Testis (tissue), 3 donors: ENCODE measurements around the gene TVP23A. TPM values are rescaled to one million over a fixed set of nuclear protein-coding genes. Genes with fewer than 3 reads are reported as not detected.

ENCODE experiments used
- DNase-seq: peaks from one replicate; pipeline ENCODE4 v3.0.0-alpha.2; 2019
- H3K27ac ChIP-seq, 2 donors: fragments of 200-600 bp; sonication (generic); one replicate each; pipeline ENCODE4 v1.5.1; 2019
- H3K27me3 ChIP-seq: fragments of 200-600 bp; sonication (generic); one replicate; pipeline ENCODE4 v1.5.1; 2019
- H3K36me3 ChIP-seq: fragments of 200-600 bp; sonication (generic); one replicate; pipeline ENCODE4 v1.5.1; 2017; ENCODE audit warnings: low read depth; ENCODE audit errors: missing control alignments
- H3K4me1 ChIP-seq: fragments of 200-600 bp; sonication (generic); one replicate; pipeline ENCODE4 v1.5.1; 2019
- H3K4me3 ChIP-seq, 2 donors: fragments of 200-600 bp; sonication (generic); one replicate each; pipeline ENCODE4 v1.5.1; 2017 to 2019
- H3K9me3 ChIP-seq: fragments of 200-600 bp; sonication (generic); one replicate; pipeline ENCODE4 v1.5.1; 2017
- POLR2A ChIP-seq: fragments of 450-650 bp; IDR thresholded peaks from one replicate; pipeline ENCODE4 v1.6.1; 2017; ENCODE audit warnings: antibody characterized with exemption, mild to moderate bottlenecking, moderate library complexity
- WGBS, 2 donors: methylation state at CpG; one replicate each; pipeline ENCODE4 v1.1.5; 2018; 5-methylcytosine and 5-hydroxymethylcytosine counted together
- intact Hi-C: fragments of 100-400 bp; cut with DNase I; formaldehyde crosslinking; loops from one replicate; pipeline ENCODE4 v1.15.1; 2023; ENCODE audit warnings: low total_unique reads
- polyA plus RNA-seq: library from polyadenylated mRNA; stranded (reverse); fragments of 350-450 nt; fragmentation: Illumina TruSeq; extraction: RNeasy Lipid Tissue Mini Kit (QIAGEN cat#74804); gene quantifications from one replicate; pipeline ENCODE4 v1.2.3, GENCODE V29; 2014; ENCODE audit warnings: low read depth, low replicate concordance; ENCODE audit not compliant: insufficient read depth
- total RNA-seq, 2 donors: library from RNA; depleted of rRNA; stranded (reverse); fragments of >200 nt; gene quantifications; one replicate each; pipeline ENCODE4 v1.2.3, GENCODE V29; 2016
- TF ChIP-seq, protein P1 (sequence below), 3 experiments: fragments of 450-650 bp in 2 of 3; fragments of 200-600 bp in 1 of 3; sonication (generic) in 1 of 3; IDR thresholded peaks; one replicate each; pipeline ENCODE4 v1.5.1; 2016 to 2019; ENCODE audit warnings: antibody characterized with exemption in 3 of 3, mild to moderate bottlenecking in 2 of 3, moderate library complexity in 1 of 3

TVP23A gene
- total and polyA plus RNA-seq, 3 donors from 2014 or later = 1.7 to 4.2 (median 3.5) TPM

DNA sequence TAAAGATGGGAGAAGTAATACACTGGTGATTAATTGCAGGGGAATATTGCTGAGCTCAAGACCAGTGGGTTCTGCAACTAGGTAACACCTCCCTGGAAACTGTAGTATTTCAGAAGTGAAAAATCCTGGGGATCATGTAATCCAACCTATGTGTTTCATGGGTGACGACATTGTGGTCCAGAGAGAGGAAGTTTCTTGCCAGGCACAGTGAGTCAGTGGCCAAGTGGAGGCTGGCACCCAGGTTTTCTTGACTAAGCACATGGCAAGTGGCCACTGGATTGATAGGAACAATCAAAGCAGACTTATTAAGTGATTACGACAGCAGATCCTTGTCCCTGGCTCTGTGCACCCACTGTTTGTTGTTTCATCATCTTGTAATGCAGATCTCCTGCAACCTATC, 43.8 kb upstream of the TVP23A start:
- H3K27ac ChIP-seq = no peak overlapping the region
- H3K27me3 ChIP-seq = no peaks in the 10 kb centered on the region
- no peak overlapping the region for H3K4me3 ChIP-seq
- TF ChIP-seq, protein P1, sequence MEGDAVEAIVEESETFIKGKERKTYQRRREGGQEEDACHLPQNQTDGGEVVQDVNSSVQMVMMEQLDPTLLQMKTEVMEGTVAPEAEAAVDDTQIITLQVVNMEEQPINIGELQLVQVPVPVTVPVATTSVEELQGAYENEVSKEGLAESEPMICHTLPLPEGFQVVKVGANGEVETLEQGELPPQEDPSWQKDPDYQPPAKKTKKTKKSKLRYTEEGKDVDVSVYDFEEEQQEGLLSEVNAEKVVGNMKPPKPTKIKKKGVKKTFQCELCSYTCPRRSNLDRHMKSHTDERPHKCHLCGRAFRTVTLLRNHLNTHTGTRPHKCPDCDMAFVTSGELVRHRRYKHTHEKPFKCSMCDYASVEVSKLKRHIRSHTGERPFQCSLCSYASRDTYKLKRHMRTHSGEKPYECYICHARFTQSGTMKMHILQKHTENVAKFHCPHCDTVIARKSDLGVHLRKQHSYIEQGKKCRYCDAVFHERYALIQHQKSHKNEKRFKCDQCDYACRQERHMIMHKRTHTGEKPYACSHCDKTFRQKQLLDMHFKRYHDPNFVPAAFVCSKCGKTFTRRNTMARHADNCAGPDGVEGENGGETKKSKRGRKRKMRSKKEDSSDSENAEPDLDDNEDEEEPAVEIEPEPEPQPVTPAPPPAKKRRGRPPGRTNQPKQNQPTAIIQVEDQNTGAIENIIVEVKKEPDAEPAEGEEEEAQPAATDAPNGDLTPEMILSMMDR (IDR thresholded peaks at IDR 0.05) = no peak
- no peak for TF ChIP-seq POLR2A
- no peaks in the 10 kb centered on the region for H3K36me3 ChIP-seq
- 73 to 88% methylated on average over 2 of the region's 2 CpGs for WGBS, 2 donors
- DNase-seq = peak; percentile 43
- no peaks in the 10 kb centered on the region for H3K9me3 ChIP-seq
- intact Hi-C loops = no loop called here
- no peaks in the 10 kb centered on the region for H3K4me1 ChIP-seq

DNA sequence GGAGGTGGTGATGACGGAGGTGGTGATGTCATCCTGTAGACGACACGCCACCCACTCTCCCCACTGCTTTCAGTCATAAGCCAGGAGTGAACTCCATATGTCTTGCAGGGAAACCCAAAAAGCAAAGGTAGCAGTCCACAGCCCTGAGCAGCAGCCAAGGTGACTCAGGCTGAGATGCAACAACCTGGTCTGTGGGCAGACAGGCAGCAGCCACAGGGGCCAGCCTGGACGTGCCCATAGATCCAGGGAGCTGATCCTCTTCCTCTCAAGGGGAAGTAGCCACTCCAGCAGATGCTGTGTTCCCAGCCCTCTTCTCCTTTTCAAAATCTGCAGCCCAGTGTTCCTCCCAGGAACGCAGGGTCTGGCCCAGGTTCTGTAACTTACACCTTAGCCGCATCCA, 41.1 kb upstream of the TVP23A start:
- Histone ChIP-seq H3K4me3 (no peak overlapping the region), H3K36me3 (no peaks in the 10 kb centered on the region), H3K9me3 (no peaks in the 10 kb centered on the region), H3K27ac (no peak overlapping the region), H3K27me3 (no peaks in the 10 kb centered on the region), H3K4me1 (no peaks in the 10 kb centered on the region)
- 91 to 94% methylated on average over 6 of the region's 6 CpGs for WGBS, 2 donors
- intact Hi-C loops = no loop called here
- DNase-seq = no peak
- TF ChIP-seq, protein P1 (IDR thresholded peaks at IDR 0.05) = no peak
- no peak for TF ChIP-seq POLR2A

DNA sequence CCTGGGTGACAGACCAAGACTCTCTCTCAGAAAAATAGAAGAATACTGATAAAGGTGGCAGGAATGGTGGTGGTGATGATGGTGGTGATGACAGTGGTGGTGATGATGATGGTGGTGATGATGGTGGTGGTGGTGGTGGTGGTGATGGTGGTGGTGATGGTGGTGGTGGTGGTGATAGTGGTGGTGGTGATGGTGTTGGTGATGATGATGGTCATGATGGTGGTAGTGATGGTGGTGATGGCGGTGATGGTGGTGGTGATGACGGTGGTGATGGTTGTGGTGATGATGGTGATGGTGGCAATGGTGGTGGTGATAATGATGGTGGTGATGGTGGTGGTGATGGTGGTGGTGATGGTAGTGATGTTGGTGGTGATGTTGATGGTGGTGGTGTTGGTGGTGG, 40.4 kb upstream of the TVP23A start:
- Histone ChIP-seq H3K27ac (no peak overlapping the region), H3K27me3 (no peaks in the 10 kb centered on the region), H3K4me1 (no peaks in the 10 kb centered on the region), H3K9me3 (no peaks in the 10 kb centered on the region), H3K36me3 (no peaks in the 10 kb centered on the region), H3K4me3 (no peak overlapping the region)
- DNase-seq = no peak
- 46 to 67% methylated on average over 2 of the region's 2 CpGs for WGBS, 2 donors
- intact Hi-C loops = no loop called here
- TF ChIP-seq POLR2A = no peak
- TF ChIP-seq, protein P1 (IDR thresholded peaks at IDR 0.05) = no peak

DNA sequence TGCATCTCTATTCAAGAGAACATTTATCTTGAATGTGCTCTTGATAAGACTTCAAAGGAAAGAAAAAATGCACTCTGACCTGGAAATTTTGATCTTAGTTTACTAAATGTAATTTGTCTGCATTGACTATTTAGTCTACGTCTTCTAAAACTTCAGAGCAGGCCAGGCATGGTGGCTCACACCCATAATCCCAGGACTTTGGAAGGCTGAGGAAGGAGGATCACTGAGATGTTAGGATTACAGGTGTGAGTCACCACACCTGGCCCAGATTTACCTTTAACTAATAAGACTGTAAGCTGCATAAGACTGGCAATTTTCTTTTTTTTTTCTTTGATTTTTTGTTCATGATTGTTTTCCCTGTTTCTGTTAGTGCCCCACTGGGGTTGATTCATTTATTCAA, 39.6 kb upstream of the TVP23A start:
- TF ChIP-seq POLR2A = no peak
- TF ChIP-seq, protein P1 (IDR thresholded peaks at IDR 0.05) = no peak
- Histone ChIP-seq H3K9me3 (no peaks in the 10 kb centered on the region), H3K4me1 (no peaks in the 10 kb centered on the region), H3K36me3 (no peaks in the 10 kb centered on the region), H3K4me3 (no peak overlapping the region), H3K27ac (no peak overlapping the region), H3K27me3 (no peaks in the 10 kb centered on the region)
- WGBS, 2 donors = 87 to 94% methylated on average over 1 of the region's 1 CpG
- intact Hi-C loops = no loop called here
- DNase-seq = no peak

DNA sequence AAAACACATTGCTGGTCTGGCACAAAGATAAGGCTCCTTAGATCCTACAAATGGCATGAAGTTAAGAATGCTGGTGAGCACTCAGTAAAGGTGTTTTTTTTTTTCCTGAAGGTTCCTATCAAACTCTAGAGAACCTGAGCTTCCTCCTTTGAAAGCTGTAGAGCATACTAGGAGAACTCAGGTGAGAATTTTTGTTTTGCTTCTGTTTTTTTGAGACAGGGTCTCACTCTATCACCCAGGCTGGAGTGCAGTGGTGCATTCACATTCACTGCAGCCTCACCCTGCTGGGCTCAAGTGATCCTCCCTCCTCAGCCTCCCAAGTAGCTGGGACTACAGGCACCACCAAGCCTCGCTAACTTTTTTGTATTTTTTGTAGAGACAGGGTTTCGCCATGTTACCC, 37.4 kb upstream of the TVP23A start:
- no peak for TF ChIP-seq POLR2A
- TF ChIP-seq, protein P1 (IDR thresholded peaks at IDR 0.05) = no peak
- Histone ChIP-seq H3K4me3 (no peak overlapping the region), H3K4me1 (no peaks in the 10 kb centered on the region), H3K9me3 (no peaks in the 10 kb centered on the region), H3K27me3 (no peaks in the 10 kb centered on the region), H3K36me3 (no peaks in the 10 kb centered on the region), H3K27ac (no peak overlapping the region)
- no peak for DNase-seq
- WGBS, 2 donors = 88 to 93% methylated on average over 2 of the region's 2 CpGs
- intact Hi-C loops = no loop called here
